WI38 (cell line): ENCODE results near the gene ZNF570.

Experiments
- H3K4me3 ChIP-seq: 2 replicates; pipeline ENCODE4 v1.5.1; 2011; ENCODE audit warnings: low read depth, mild to moderate bottlenecking, control low read depth, low read length
- TF ChIP-seq, protein P1 (sequence below): IDR thresholded peaks from 2 replicates; pipeline ENCODE4 v1.5.1; 2012; ENCODE audit warnings: low read depth, mild to moderate bottlenecking, control low read depth, low read length

Gene ZNF570

GRCh38 chr19:37472165-37472564, 3.0 kb downstream of the ZNF570 start:
- no peak overlapping the region for H3K4me3 ChIP-seq
- TF ChIP-seq, protein P1, sequence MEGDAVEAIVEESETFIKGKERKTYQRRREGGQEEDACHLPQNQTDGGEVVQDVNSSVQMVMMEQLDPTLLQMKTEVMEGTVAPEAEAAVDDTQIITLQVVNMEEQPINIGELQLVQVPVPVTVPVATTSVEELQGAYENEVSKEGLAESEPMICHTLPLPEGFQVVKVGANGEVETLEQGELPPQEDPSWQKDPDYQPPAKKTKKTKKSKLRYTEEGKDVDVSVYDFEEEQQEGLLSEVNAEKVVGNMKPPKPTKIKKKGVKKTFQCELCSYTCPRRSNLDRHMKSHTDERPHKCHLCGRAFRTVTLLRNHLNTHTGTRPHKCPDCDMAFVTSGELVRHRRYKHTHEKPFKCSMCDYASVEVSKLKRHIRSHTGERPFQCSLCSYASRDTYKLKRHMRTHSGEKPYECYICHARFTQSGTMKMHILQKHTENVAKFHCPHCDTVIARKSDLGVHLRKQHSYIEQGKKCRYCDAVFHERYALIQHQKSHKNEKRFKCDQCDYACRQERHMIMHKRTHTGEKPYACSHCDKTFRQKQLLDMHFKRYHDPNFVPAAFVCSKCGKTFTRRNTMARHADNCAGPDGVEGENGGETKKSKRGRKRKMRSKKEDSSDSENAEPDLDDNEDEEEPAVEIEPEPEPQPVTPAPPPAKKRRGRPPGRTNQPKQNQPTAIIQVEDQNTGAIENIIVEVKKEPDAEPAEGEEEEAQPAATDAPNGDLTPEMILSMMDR: no peak

DNA sequence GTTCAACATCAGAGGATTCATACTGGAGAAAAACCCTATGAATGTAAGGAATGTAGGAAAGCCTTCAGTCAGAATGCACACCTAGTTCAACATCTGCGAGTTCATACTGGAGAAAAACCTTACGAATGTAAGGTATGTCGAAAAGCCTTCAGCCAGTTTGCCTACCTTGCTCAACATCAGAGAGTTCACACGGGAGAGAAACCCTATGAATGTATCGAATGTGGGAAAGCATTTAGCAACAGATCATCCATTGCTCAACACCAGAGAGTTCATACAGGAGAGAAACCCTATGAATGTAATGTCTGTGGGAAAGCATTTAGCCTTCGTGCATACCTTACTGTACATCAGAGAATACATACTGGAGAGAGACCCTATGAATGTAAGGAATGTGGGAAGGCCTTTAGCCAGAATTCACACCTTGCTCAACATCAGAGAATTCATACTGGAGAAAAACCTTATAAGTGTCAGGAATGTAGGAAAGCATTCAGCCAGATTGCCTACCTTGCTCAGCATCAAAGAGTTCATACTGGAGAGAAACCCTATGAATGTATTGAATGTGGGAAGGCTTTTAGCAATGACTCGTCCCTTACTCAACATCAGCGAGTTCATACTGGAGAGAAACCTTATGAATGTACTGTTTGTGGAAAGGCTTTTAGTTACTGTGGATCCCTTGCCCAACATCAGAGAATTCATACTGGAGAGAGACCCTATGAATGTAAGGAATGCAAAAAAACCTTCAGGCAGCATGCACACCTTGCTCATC, 15.4 kb downstream of the ZNF570 start:
- H3K4me3 ChIP-seq: no peak overlapping the region
- TF ChIP-seq, protein P1: no peak

DNA sequence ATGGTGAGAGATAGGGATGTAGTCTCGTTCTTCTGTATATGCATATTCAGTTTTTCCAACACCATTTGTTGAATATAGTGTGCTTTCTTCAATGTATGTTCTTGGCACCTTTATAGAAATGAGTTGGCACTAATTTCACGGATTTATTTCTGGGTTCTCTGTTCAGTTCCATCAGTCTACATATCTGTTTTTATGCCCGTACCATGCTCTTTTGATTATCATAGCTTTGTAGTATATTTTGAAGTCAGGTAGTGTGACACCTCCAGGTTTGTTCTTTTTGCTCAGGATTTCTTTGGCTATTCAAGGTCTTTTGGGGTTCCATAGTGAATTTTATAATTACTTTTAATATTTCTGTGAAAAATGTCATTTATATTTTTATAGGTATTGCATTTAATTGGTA, 23.1 kb downstream of the ZNF570 start:
- TF ChIP-seq, protein P1: no peak
- H3K4me3 ChIP-seq: no peak overlapping the region

DNA sequence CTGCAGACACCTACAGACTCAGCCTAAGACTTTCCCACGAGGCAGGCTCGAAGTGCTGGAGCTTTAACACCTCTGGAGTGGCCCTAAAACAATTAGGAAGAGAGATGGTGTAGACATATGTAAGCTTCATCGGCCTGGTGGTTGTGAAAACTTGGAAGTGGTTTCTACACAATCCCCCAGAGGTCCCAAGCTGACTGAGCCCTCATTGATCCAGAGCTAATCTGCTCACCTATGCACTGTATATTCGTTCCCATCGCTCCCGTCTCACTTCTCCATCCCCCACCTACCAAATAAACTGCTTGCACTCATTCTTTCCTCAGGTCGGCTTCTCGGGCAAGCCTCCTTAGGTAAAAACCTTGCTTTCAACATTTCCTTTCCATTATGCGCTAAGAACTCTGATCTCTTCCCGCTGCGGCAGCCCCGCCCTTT, 36.8 kb downstream of the ZNF570 start:
- peak overlapping the region; percentile 59 for H3K4me3 ChIP-seq
- TF ChIP-seq, protein P1: no peak

DNA sequence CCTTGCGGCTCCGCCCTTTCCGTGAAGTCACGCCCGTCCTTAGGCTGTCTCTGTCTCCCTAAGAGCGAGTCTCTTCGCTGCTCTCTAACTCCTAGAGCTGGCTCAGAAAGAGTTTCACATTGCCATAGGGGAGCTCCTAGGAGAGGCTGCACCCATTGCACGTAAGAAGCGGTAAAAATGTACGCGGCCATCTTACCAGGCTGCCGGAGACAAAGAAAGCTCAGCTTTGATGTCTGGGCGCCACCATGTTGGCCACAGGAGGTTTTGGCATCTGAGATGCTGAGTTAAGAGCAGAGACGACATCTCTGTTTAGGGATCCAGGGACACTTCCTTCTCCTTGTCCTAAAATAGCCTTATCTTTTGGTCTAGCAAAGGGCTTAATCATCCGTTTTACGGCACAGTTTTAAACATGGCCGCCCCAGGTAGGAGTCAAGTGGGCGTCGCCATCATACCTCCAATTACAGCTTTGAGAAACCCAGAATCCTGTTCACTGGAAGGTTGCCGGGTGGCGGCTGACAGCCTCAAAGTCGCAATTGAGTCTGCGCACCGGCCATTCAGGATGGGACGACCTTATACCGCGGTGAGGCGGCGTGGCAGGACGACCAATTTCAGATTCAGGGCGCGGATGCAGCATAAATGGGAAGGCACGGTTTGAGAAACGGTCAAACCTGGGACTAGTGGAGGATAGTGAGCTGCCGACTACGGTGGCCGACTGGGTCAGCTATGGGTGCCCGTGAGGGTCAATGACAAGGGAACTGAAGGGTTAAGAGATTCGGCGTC, 37.4 kb downstream of the ZNF570 start, which contains the start of gene ZNF793:
Gene ZNF793 (plus strand): TSS at position 553 of the 780 bp plus-strand sequence. CDS start 16,501 bp downstream, outside the sequence.
- peak within 1 kb of the TSS; percentile 59 for H3K4me3 ChIP-seq
- TF ChIP-seq, protein P1: no peak

- TF ChIP-seq, protein P1: no peak
- peak overlapping the region; percentile 59 for H3K4me3 ChIP-seq
Observed at GRCh38 chr19:37507167-37507464, 38.0 kb downstream of the ZNF570 start.

GRCh38 chr19:37511186-37511585, 42.0 kb downstream of the ZNF570 start:
- H3K4me3 ChIP-seq: no peak overlapping the region
- TF ChIP-seq, protein P1: no peak
